DND-41 (cell line): ENCODE measurements around the gene FMN1.

Experiments
- ATAC-seq: fragments of 200-7000 bp; cut with Tn5 transposase; 3 replicates; pipeline ENCODE4 v1.9.1; 2021; ENCODE audit warnings: low read depth; ENCODE audit not compliant: insufficient read depth
- DNase-seq: peaks from one replicate; pipeline ENCODE4 v3.0.0-alpha.2; 2020
- H2AFZ ChIP-seq: 2 replicates; pipeline ENCODE4 v1.6.0; 2012; ENCODE audit warnings: low read depth, low read length
- H3K27ac ChIP-seq: 2 replicates; pipeline ENCODE4 v1.5.1; 2012; ENCODE audit warnings: low read length, inconsistent platforms
- H3K27me3 ChIP-seq: fragments of 200-600 bp; sonication (generic); 2 replicates; pipeline ENCODE4 v1.6.0; 2012; ENCODE audit warnings: low read length, mild to moderate bottlenecking, inconsistent platforms; ENCODE audit not compliant: insufficient read depth, poor library complexity
- H3K36me3 ChIP-seq: 2 replicates; pipeline ENCODE4 v1.5.1; 2012; ENCODE audit warnings: low read length, inconsistent platforms; ENCODE audit not compliant: insufficient read depth
- H3K4me1 ChIP-seq: 2 replicates; pipeline ENCODE4 v1.5.1; 2012; ENCODE audit warnings: mild to moderate bottlenecking, low read length; ENCODE audit not compliant: insufficient read depth
- H3K4me2 ChIP-seq: 2 replicates; pipeline ENCODE4 v1.6.0; 2012; ENCODE audit warnings: mild to moderate bottlenecking, moderate library complexity, low read length, inconsistent platforms; ENCODE audit not compliant: insufficient read depth
- H3K4me3 ChIP-seq, 2 experiments: fragments of 200-600 bp in 1 of 2; shearing (Covaris generic) in 1 of 2; 2 replicates each; pipeline ENCODE4 v1.5.1; 2012 to 2016; ENCODE audit warnings: inconsistent platforms in 2 of 2, low read length in 2 of 2, mild to moderate bottlenecking in 2 of 2, low read depth in 1 of 2, moderate library complexity in 1 of 2
- H3K79me2 ChIP-seq: 2 replicates; pipeline ENCODE4 v1.6.0; 2012; ENCODE audit warnings: low read length, inconsistent platforms; ENCODE audit not compliant: insufficient read depth
- H3K9ac ChIP-seq: 2 replicates; pipeline ENCODE4 v1.6.0; 2012; ENCODE audit warnings: low read depth, mild to moderate bottlenecking, inconsistent platforms, low read length, moderate library complexity
- H3K9me3 ChIP-seq: 2 replicates; pipeline ENCODE4 v1.5.1; 2012; ENCODE audit warnings: low read length, moderate library complexity, mild to moderate bottlenecking, inconsistent platforms; ENCODE audit not compliant: insufficient read depth, severe bottlenecking
- H4K20me1 ChIP-seq: 2 replicates; pipeline ENCODE4 v1.6.0; 2012; ENCODE audit warnings: low read length; ENCODE audit not compliant: insufficient read depth
- CTCF ChIP-seq: IDR thresholded peaks from 2 replicates; pipeline ENCODE4 v1.5.1; 2012; ENCODE audit warnings: borderline replicate concordance, low read length, moderate library complexity, mild to moderate bottlenecking; ENCODE audit not compliant: poor library complexity, severe bottlenecking; ENCODE audit errors: extremely low read depth
- EZH2 ChIP-seq: IDR thresholded peaks from 3 replicates; pipeline ENCODE4 v1.6.1; 2012; ENCODE audit warnings: borderline replicate concordance, low read depth, mild to moderate bottlenecking, moderate library complexity, low read length, inconsistent platforms; ENCODE audit not compliant: severe bottlenecking

Gene FMN1

GRCh38 chr15:33021806-33022389 lies 172.6 kb downstream of the FMN1 start:
- no peaks in the 10 kb centered on the region for H3K36me3 ChIP-seq
- H2AFZ ChIP-seq = no peak overlapping the region
- no peak overlapping the region for H3K4me2 ChIP-seq
- TF ChIP-seq EZH2 (no peak), CTCF (peak; percentile 69)
- no peaks in the 10 kb centered on the region for H3K79me2 ChIP-seq
- DNase-seq = no peak
- no peak overlapping the region for H3K9ac ChIP-seq
- H3K4me1 ChIP-seq = no peaks in the 10 kb centered on the region
- H4K20me1 ChIP-seq = no peaks in the 10 kb centered on the region
- no peak overlapping the region for H3K4me3 ChIP-seq
- no peak overlapping the region for H3K27ac ChIP-seq
- H3K9me3 ChIP-seq = no peaks in the 10 kb centered on the region
- no peaks in the 10 kb centered on the region for H3K27me3 ChIP-seq
- ATAC-seq = no peak

- H3K9ac ChIP-seq = no peak overlapping the region
- no peak overlapping the region for H3K4me3 ChIP-seq
- no peak overlapping the region for H2AFZ ChIP-seq
- no peaks in the 10 kb centered on the region for H4K20me1 ChIP-seq
- no peak for DNase-seq
- H3K36me3 ChIP-seq = no peaks in the 10 kb centered on the region
- H3K79me2 ChIP-seq = no peaks in the 10 kb centered on the region
- TF ChIP-seq CTCF (no peak), EZH2 (no peak)
- H3K9me3 ChIP-seq = no peaks in the 10 kb centered on the region
- H3K4me2 ChIP-seq = no peak overlapping the region
- ATAC-seq = no peak
- H3K27ac ChIP-seq = no peak overlapping the region
- no peaks in the 10 kb centered on the region for H3K27me3 ChIP-seq
- H3K4me1 ChIP-seq = no peaks in the 10 kb centered on the region
These were observed 175.0 kb downstream of the FMN1 start for GRCh38 chr15:33019354-33019981.

GRCh38 chr15:33016405-33017024 lies 178.0 kb downstream of the FMN1 start:
- Histone ChIP-seq H3K36me3 (no peaks in the 10 kb centered on the region), H3K4me2 (no peak overlapping the region), H3K79me2 (no peaks in the 10 kb centered on the region), H4K20me1 (no peaks in the 10 kb centered on the region), H3K9me3 (no peaks in the 10 kb centered on the region), H3K27me3 (no peaks in the 10 kb centered on the region), H3K9ac (no peak overlapping the region), H3K4me1 (no peaks in the 10 kb centered on the region), H3K4me3 (no peak overlapping the region), H2AFZ (no peak overlapping the region), H3K27ac (no peak overlapping the region)
- ATAC-seq = no peak
- TF ChIP-seq CTCF (no peak), EZH2 (no peak)
- no peak for DNase-seq
